K562 (cell line): ENCODE measurements around the gene ING2. TPM values are rescaled to one million over a fixed set of nuclear protein-coding genes. Genes with fewer than 3 reads are reported as not detected.
A peak's percentile ranks its signal among the peaks of the same experiment; 100 is the strongest.

Source experiments
- ATAC-seq: fragments of 200-7000 bp; cut with Tn5 transposase; 3 replicates; pipeline ENCODE4 v1.9.1; 2020; ENCODE audit warnings: moderate library complexity
- BruUV-seq: library from RNA; stranded (reverse); fragments of 400-500 nt; replicated peaks from 2 replicates; lab custom pipeline; 2021; lab: Mats Ljungman, UMichigan
- CTCF ChIA-PET: fragments of 300-600 bp; formaldehyde crosslinking; extraction: SDS; loops from one replicate; lab custom pipeline; 2021; ENCODE audit warnings: low intra/inter-chr PET ratio; lab: Yijun Ruan, JAX
- POLR2A ChIA-PET: fragments of 300-600, 350-650 bp; sonication (Branson Sonifier 250); formaldehyde crosslinking; extraction: SDS; loops from one replicate; lab custom pipeline; 2021; ENCODE audit warnings: antibody characterized with exemption, inconsistent platforms; lab: Yijun Ruan, JAX
- DNase-seq, 4 experiments: peaks; one replicate each; pipeline versions ENCODE4 v3.0.0 to v3.0.0-alpha.2; 2011 to 2018; ENCODE audit warnings: low spot score in 3 of 4, mixed read lengths in 3 of 4; ENCODE audit errors: extremely low read depth in 1 of 4
- FAIRE-seq: peaks from 2 replicates; lab custom pipeline; 2011; peaks lifted over from hg19 to GRCh38; lab: Jason Lieb, UNC
- H2AFZ ChIP-seq: 2 replicates; pipeline ENCODE4 v1.6.0; 2011; ENCODE audit warnings: low read depth, low read length, control low read depth, inconsistent platforms
- H3K27ac ChIP-seq: fragments of 200-600 bp; 3 replicates; pipeline ENCODE4 v1.8.0; 2011; ENCODE audit warnings: low read depth, mild to moderate bottlenecking, control low read depth, inconsistent platforms, low read length, moderate library complexity, mixed read lengths; ENCODE audit errors: extremely low read depth
- H3K27me3 ChIP-seq, 2 experiments: fragments of 300-600 bp in 1 of 2; 2 replicates in 1 of 2; 3 replicates in 1 of 2; pipeline versions ENCODE4 v1.6.0 to v1.8.0; 2011; ENCODE audit warnings: inconsistent platforms in 2 of 2, low read length in 2 of 2, mild to moderate bottlenecking in 1 of 2, mixed read lengths in 1 of 2, moderate library complexity in 1 of 2; ENCODE audit not compliant: control insufficient read depth in 2 of 2, insufficient read depth in 2 of 2
- H3K36me3 ChIP-seq: fragments of 300-600 bp; 3 replicates; pipeline ENCODE4 v1.8.0; 2011; ENCODE audit warnings: mild to moderate bottlenecking, low read length, inconsistent platforms; ENCODE audit not compliant: control insufficient read depth, insufficient read depth
- H3K4me1 ChIP-seq, 2 experiments: fragments of 200-600 bp in 1 of 2; replicated peaks in 1 of 2; 2 replicates in 1 of 2; 3 replicates in 1 of 2; pipeline versions ENCODE4 v1.5.1 to v1.8.0; 2011; ENCODE audit warnings: inconsistent platforms in 2 of 2, low read length in 2 of 2, mild to moderate bottlenecking in 1 of 2, mixed read lengths in 1 of 2, moderate library complexity in 1 of 2; ENCODE audit not compliant: control insufficient read depth in 2 of 2, insufficient read depth in 2 of 2
- H3K4me2 ChIP-seq: 2 replicates; pipeline ENCODE4 v1.6.1; 2011; ENCODE audit warnings: low read length, control low read depth, inconsistent platforms, mixed read lengths; ENCODE audit not compliant: insufficient read depth
- H3K4me3 ChIP-seq: fragments of 200-600 bp; sonication (generic), shearing (Covaris generic); 2 replicates; pipeline ENCODE4 v1.5.1; 2016; ENCODE audit warnings: control low read depth, inconsistent platforms
- H3K79me2 ChIP-seq: fragments of 200-600 bp; 3 replicates; pipeline ENCODE4 v1.8.0; 2011; ENCODE audit warnings: low read length, inconsistent platforms; ENCODE audit not compliant: control insufficient read depth, insufficient read depth
- H3K9ac ChIP-seq, 2 experiments: 2 replicates each; pipeline versions ENCODE4 v1.6.0 to v1.6.1; 2011; ENCODE audit warnings: low read depth in 2 of 2, low read length in 2 of 2, control low read depth in 1 of 2, inconsistent platforms in 1 of 2, mild to moderate bottlenecking in 1 of 2, mixed read lengths in 1 of 2; ENCODE audit not compliant: insufficient read depth in 1 of 2
- H3K9me1 ChIP-seq: one replicate; pipeline ENCODE4 v1.6.0; 2011; ENCODE audit warnings: inconsistent platforms, mild to moderate bottlenecking, low read length, moderate library complexity; ENCODE audit not compliant: control insufficient read depth, insufficient read depth
- H3K9me3 ChIP-seq: replicated peaks from 2 replicates; pipeline ENCODE4 v1.5.1; 2011; ENCODE audit warnings: low read depth, low read length, inconsistent platforms; ENCODE audit not compliant: control insufficient read depth, insufficient read depth
- H4K20me1 ChIP-seq: replicated peaks from 2 replicates; pipeline ENCODE4 v1.6.1; 2011; ENCODE audit warnings: low read length, inconsistent platforms, mixed read lengths; ENCODE audit not compliant: control insufficient read depth, insufficient read depth
- L3MBTL2 ChIP-seq: fragments of 450-650 bp; IDR thresholded peaks from 2 replicates; pipeline ENCODE4 v1.6.1; 2016; ENCODE audit warnings: mild to moderate bottlenecking, moderate library complexity
- PTRF ChIP-seq: fragments of 450-650 bp; IDR thresholded peaks from 2 replicates; pipeline ENCODE4 v1.6.1; 2016; ENCODE audit warnings: mild to moderate bottlenecking, missing genetic modification characterization, missing compliant biosample characterization
- SRSF3 ChIP-seq: fragments of 200-400 bp; formaldehyde crosslinking; IDR thresholded peaks from 2 replicates; pipeline ENCODE4 v1.6.1; 2016; ENCODE audit warnings: mild to moderate bottlenecking, low read length, moderate library complexity; ENCODE audit not compliant: insufficient read depth
- XRCC4 ChIP-seq: IDR thresholded peaks from one replicate; pipeline ENCODE4 v1.6.1; 2011; ENCODE audit not compliant: insufficient read depth, insufficient read length; ENCODE audit errors: extremely low read depth
- ZNF143 ChIP-seq: sonication (generic); formaldehyde crosslinking; IDR thresholded peaks from 2 replicates; pipeline ENCODE4 v1.9.0; 2022; ENCODE audit warnings: mild to moderate bottlenecking, missing genetic modification reagents
- ZNF165 ChIP-seq: fragments of 250-450 bp; sonication (Bioruptor Pico); IDR thresholded peaks from 2 replicates; pipeline ENCODE4 v1.4.0; 2020; ENCODE audit warnings: borderline replicate concordance
- WGBS: fragments of 100-300 bp; shearing (Covaris generic); methylation state at CpG from one replicate; pipeline ENCODE4 v1.1.6; 2016; ENCODE audit warnings: low coverage, mixed read lengths; ENCODE audit not compliant: insufficient coverage; ENCODE audit errors: missing lambda C conversion rate; 5-methylcytosine and 5-hydroxymethylcytosine counted together
- in situ Hi-C: fragments of 300-500 bp; cut with MboI; formaldehyde crosslinking; loops from 4 replicates; pipeline ENCODE4 v1.15.0; 2018; ENCODE audit warnings: inconsistent platforms, mixed read lengths
- intact Hi-C: fragments of 100-400 bp; cut with micrococcal nuclease; formaldehyde crosslinking; loops from 2 replicates; pipeline ENCODE4 v1.14.2; 2022
- polyA plus RNA-seq, 8 experiments: library from polyadenylated mRNA; depleted of rRNA in 4 of 8; stranded (reverse) in 5 of 8; unstranded in 3 of 8; fragments of >200 nt; fragmentation: Nextera tagmentation in 2 of 8; fragmentation: Illumina TruSeq in 1 of 8; extraction: Ambion mirVana in 2 of 8; extraction: Trizol in 1 of 8; gene quantifications; 2 replicates each; pipeline versions ENCODE4 v1.2.1 to v1.2.3, GENCODE V29; 2011 to 2014; ENCODE audit warnings: inconsistent platforms in 1 of 8, missing spikeins in 1 of 8
- total RNA-seq, 7 experiments: library from RNA; depleted of rRNA in 6 of 7; stranded (reverse); fragments of >200 nt in 6 of 7; fragmentation: Illumina TruSeq in 2 of 7; extraction: Trizol in 2 of 7; gene quantifications; 2 replicates each; pipeline versions ENCODE4 v1.2.1 to v1.2.3, GENCODE V29; 2011 to 2021; ENCODE audit warnings: low replicate concordance in 1 of 7
- TF ChIP-seq, protein P1 (sequence below), 3 experiments: IDR thresholded peaks in 2 of 3; conservative IDR thresholded peaks in 1 of 3; 2 replicates each; pipeline ENCODE4 v1.5.1; 2011 to 2012; ENCODE audit warnings: low read length in 3 of 3, mild to moderate bottlenecking in 3 of 3, control low read depth in 2 of 3, improper control_type of control experiment in 1 of 3, inconsistent platforms in 1 of 3, low read depth in 1 of 3, mixed read lengths in 1 of 3, moderate library complexity in 1 of 3; ENCODE audit not compliant: insufficient read depth in 2 of 3
- TF ChIP-seq, protein P2 (sequence below): sonication (generic); formaldehyde crosslinking; IDR thresholded peaks from 2 replicates; pipeline ENCODE4 v1.8.0; 2022; ENCODE audit warnings: mild to moderate bottlenecking, missing genetic modification reagents

Gene ING2
- total and polyA plus RNA-seq, 9 of the 15 experiments (the other 6 are each of a cell fraction or from before 2014, with no cell fraction given): 2.9 to 21.4 (median 12.4) TPM

DNA sequence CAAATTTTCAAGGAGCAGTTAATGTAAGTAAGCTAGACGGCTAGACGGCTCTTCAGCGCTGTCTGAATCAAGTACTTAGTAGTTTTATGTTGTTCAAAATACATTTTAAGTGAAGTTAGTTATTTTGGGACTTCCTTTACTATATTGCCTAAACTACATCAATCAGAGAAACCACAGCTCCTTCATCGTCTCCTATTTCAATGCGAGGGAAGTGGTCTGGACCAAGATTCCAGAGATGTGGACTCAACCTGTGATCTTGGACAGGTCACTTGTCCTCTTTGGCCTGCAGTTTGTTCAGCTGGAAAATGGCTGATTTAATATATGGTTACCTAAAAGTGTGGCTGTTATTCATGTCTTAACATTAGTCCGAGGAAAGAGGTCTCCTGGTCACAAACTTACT lies 10.6 kb downstream of the ING2 start:
- Histone ChIP-seq H3K9me1 (no peaks in the 10 kb centered on the region), H3K27me3 (no peaks in the 10 kb centered on the region; a peak in 1 of 5 replicates), H3K4me2 (no peak overlapping the region), H3K36me3 (peaks cover 22% of the 10 kb centered on the region; the same call in 2 of the 3 replicates), H3K9ac (no peak overlapping the region), H2AFZ (no peak overlapping the region), H3K4me1 (no peaks in the 10 kb centered on the region), H3K27ac (no peak overlapping the region)
- FAIRE-seq (peak; percentile 65), ATAC-seq (no peak)
- CTCF ChIA-PET: no interaction called here
- no TSS peak for BruUV-seq
- TF ChIP-seq L3MBTL2 (no peak), ZNF143 (CRISPR knock-in tag) (no peak), XRCC4 (no peak)
- TF ChIP-seq, all 486 proteins: peak for 0
- no peak for DNase-seq
- in situ Hi-C loops (no loop called here), intact Hi-C loops (no loop called here)
- H3K79me2 ChIP-seq: no peaks in the 10 kb centered on the region
- WGBS: 66% methylated on average over 6 of the region's 6 CpGs
- POLR2A ChIA-PET: interaction anchor here (2.1 kb wide), 1 partner anchor 11 kb away, joined by 10 read pairs; the partner anchor contains the start of gene ING2
- no peaks in the 10 kb centered on the region for H3K9me3 ChIP-seq
- no peaks in the 10 kb centered on the region for H4K20me1 ChIP-seq
- H3K4me3 ChIP-seq: no peak overlapping the region

DNA sequence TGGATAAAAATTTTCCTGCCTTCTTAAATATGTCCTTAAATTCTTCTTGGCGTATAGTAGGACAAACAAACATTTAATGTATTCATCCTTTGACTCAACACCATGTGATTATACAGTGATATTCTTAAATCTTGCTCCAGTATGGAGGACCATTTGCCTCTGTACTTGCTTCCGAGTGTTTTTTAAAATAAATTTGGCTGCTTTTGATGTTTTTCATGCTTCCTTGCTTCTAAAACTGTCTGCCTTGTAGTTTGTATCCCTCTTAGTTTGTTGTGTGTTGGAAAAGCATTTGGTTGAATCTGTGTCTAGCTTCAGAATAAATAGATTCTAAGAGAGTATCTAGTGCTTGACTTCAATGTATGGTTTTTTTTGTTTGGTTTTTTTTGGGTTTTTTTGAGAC lies 12.3 kb downstream of the ING2 start:
- Histone ChIP-seq H3K9me1 (no peaks in the 10 kb centered on the region), H3K27ac (no peak overlapping the region), H2AFZ (no peak overlapping the region), H3K4me1 (no peaks in the 10 kb centered on the region), H3K4me2 (no peak overlapping the region), H3K79me2 (no peaks in the 10 kb centered on the region), H3K4me3 (no peak overlapping the region), H3K36me3 (peaks cover 6% of the 10 kb centered on the region; the same call in 1 of the 3 replicates), H3K9me3 (no peaks in the 10 kb centered on the region), H3K9ac (no peak overlapping the region), H3K27me3 (peaks cover 0 to 2% of the 10 kb centered on the region in 2 experiments; a peak in 2 of 5 replicates), H4K20me1 (no peaks in the 10 kb centered on the region)
- in situ Hi-C loops (no loop called here), intact Hi-C loops (no loop called here)
- ChIA-PET CTCF (no interaction called here), POLR2A (interaction anchor here (1.6 kb wide), 1 partner anchor 16 kb away, joined by 3 read pairs; no protein-coding TSS in a partner anchor)
- ATAC-seq: no peak
- no TSS peak for BruUV-seq
- 36% methylated on average over 2 of the region's 2 CpGs for WGBS
- no peak for FAIRE-seq
- no peak for DNase-seq
- TF ChIP-seq SRSF3 (no peak), PTRF (tag) (no peak), ZNF165 (CRISPR knock-in tag) (no peak)
- TF ChIP-seq, protein P1, sequence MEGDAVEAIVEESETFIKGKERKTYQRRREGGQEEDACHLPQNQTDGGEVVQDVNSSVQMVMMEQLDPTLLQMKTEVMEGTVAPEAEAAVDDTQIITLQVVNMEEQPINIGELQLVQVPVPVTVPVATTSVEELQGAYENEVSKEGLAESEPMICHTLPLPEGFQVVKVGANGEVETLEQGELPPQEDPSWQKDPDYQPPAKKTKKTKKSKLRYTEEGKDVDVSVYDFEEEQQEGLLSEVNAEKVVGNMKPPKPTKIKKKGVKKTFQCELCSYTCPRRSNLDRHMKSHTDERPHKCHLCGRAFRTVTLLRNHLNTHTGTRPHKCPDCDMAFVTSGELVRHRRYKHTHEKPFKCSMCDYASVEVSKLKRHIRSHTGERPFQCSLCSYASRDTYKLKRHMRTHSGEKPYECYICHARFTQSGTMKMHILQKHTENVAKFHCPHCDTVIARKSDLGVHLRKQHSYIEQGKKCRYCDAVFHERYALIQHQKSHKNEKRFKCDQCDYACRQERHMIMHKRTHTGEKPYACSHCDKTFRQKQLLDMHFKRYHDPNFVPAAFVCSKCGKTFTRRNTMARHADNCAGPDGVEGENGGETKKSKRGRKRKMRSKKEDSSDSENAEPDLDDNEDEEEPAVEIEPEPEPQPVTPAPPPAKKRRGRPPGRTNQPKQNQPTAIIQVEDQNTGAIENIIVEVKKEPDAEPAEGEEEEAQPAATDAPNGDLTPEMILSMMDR (IDR thresholded peaks at IDR 0.05 in 2 of 3, conservative IDR thresholded peaks at IDR 0.05 in 1 of 3; ENCODE audit: insufficient read depth in 2 of 3, low read depth in 1 of 3, low read length in 3 of 3): no peak
- TF ChIP-seq, protein P2, sequence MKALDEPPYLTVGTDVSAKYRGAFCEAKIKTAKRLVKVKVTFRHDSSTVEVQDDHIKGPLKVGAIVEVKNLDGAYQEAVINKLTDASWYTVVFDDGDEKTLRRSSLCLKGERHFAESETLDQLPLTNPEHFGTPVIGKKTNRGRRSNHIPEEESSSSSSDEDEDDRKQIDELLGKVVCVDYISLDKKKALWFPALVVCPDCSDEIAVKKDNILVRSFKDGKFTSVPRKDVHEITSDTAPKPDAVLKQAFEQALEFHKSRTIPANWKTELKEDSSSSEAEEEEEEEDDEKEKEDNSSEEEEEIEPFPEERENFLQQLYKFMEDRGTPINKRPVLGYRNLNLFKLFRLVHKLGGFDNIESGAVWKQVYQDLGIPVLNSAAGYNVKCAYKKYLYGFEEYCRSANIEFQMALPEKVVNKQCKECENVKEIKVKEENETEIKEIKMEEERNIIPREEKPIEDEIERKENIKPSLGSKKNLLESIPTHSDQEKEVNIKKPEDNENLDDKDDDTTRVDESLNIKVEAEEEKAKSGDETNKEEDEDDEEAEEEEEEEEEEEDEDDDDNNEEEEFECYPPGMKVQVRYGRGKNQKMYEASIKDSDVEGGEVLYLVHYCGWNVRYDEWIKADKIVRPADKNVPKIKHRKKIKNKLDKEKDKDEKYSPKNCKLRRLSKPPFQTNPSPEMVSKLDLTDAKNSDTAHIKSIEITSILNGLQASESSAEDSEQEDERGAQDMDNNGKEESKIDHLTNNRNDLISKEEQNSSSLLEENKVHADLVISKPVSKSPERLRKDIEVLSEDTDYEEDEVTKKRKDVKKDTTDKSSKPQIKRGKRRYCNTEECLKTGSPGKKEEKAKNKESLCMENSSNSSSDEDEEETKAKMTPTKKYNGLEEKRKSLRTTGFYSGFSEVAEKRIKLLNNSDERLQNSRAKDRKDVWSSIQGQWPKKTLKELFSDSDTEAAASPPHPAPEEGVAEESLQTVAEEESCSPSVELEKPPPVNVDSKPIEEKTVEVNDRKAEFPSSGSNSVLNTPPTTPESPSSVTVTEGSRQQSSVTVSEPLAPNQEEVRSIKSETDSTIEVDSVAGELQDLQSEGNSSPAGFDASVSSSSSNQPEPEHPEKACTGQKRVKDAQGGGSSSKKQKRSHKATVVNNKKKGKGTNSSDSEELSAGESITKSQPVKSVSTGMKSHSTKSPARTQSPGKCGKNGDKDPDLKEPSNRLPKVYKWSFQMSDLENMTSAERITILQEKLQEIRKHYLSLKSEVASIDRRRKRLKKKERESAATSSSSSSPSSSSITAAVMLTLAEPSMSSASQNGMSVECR (CRISPR knock-in tag): no peak
